Stomach (tissue), 9 donors: ENCODE results near the gene TRAF3. TPM values are rescaled to one million over a fixed set of nuclear protein-coding genes. Genes with fewer than 3 reads are reported as not detected.

Experiments
- DNase-seq, 2 donors: peaks; one replicate each; pipeline versions ENCODE4 v3.0.0 to v3.0.0-alpha.2; 2013 to 2019
- H3K27ac ChIP-seq, 5 donors: fragments of 200-600 bp in 4 of 5; sonication (generic) in 4 of 5; one replicate each; pipeline ENCODE4 v1.5.1; 2013 to 2019; ENCODE audit warnings: mild to moderate bottlenecking in 1 of 5, moderate library complexity in 1 of 5
- H3K27me3 ChIP-seq, 3 donors: fragments of 200-600 bp; sonication (generic); one replicate each; pipeline ENCODE4 v1.5.1; 2017 to 2019; ENCODE audit warnings: mixed run types in 1 of 3
- H3K36me3 ChIP-seq, 4 donors: fragments of 200-600 bp; sonication (generic); 1 replicate in 3 of 4; 2 replicates in 1 of 4; pipeline ENCODE4 v1.5.1; 2016 to 2019
- H3K4me1 ChIP-seq, 4 donors: fragments of 200-600 bp; sonication (generic); one replicate each; pipeline ENCODE4 v1.5.1; 2016 to 2019
- H3K4me3 ChIP-seq, 4 donors: fragments of 200-600 bp; sonication (generic) in 3 of 4; one replicate each; pipeline ENCODE4 v1.5.1; 2016 to 2019; ENCODE audit warnings: mild to moderate bottlenecking in 1 of 4
- H3K9me3 ChIP-seq, 4 donors: fragments of 200-600 bp; sonication (generic); one replicate each; pipeline ENCODE4 v1.5.1; 2016 to 2019
- CTCF ChIP-seq, 7 experiments: fragments of 450-650 bp in 4 of 7; fragments of 200-600 bp in 3 of 7; sonication (generic) in 3 of 7; IDR thresholded peaks; one replicate each; pipeline ENCODE4 v1.5.1; 2016 to 2019; ENCODE audit warnings: antibody characterized with exemption in 7 of 7, control low read depth in 2 of 7, mild to moderate bottlenecking in 1 of 7
- EP300 ChIP-seq: sonication (generic); formaldehyde crosslinking; IDR thresholded peaks from one replicate; pipeline ENCODE4 v1.6.1; 2017; ENCODE audit warnings: antibody characterized with exemption
- POLR2A ChIP-seq, 4 donors: fragments of 450-650 bp; IDR thresholded peaks; one replicate each; pipeline ENCODE4 v1.6.1; 2016; ENCODE audit warnings: antibody characterized with exemption in 4 of 4, control low read depth in 2 of 4, mild to moderate bottlenecking in 1 of 4, moderate library complexity in 1 of 4
- POLR2AphosphoS5 ChIP-seq, 3 donors: sonication (generic); formaldehyde crosslinking; IDR thresholded peaks; one replicate each; pipeline ENCODE4 v1.6.1; 2016; ENCODE audit warnings: antibody characterized with exemption in 3 of 3
- WGBS, 5 donors: extraction: QIAGEN DNeasy Blood & Tissue Kit in 3 of 5; methylation state at CpG; one replicate each; pipeline versions ENCODE4 v1.1.5 to v1.1.7; 2013 to 2018; 5-methylcytosine and 5-hydroxymethylcytosine counted together
- intact Hi-C: fragments of 100-400 bp; cut with DNase I; formaldehyde crosslinking; loops from one replicate; pipeline ENCODE4 v1.15.1; 2023; ENCODE audit warnings: low total_unique reads
- polyA plus RNA-seq, 3 donors: library from polyadenylated mRNA; stranded (reverse); fragments of 200-250 nt; gene quantifications; one replicate each; pipeline ENCODE4 v1.2.3, GENCODE V29; 2013
- total RNA-seq, 5 donors: library from RNA; depleted of rRNA; stranded (reverse); fragments of >200 nt; gene quantifications; one replicate each; pipeline versions ENCODE4 v1.1.0 to v1.2.3, GENCODE V29; 2014 to 2016
- donor health status: healthy with polysubstance abuse.
- donor health status: Bipolar disorder and iron deficiency.
- donor health status: healthy.

The TRAF3 gene
- total and polyA plus RNA-seq, 8 donors, result 3.5 to 30.1 (median 6.3) TPM

GRCh38 chr14:102910442-102910841, 133.2 kb downstream of the TRAF3 start:
- 86 to 93% (median 91%) methylated on average over 21 of the region's 21 CpGs for WGBS, 5 donors
- DNase-seq, result no peak
- no peaks in the 10 kb centered on the region for H3K4me1 ChIP-seq
- no peak overlapping the region for H3K4me3 ChIP-seq
- TF ChIP-seq POLR2AphosphoS5 (IDR thresholded peaks at IDR 0.05) (no peak), POLR2A (IDR thresholded peaks at IDR 0.05) (no peak), EP300 (no peak), CTCF (IDR thresholded peaks at IDR 0.05) (no peak)
- H3K36me3 ChIP-seq, result peaks cover 4 to 41% (median 27%) of the 10 kb centered on the region in 4 donors
- no peaks in the 10 kb centered on the region for H3K27me3 ChIP-seq
- intact Hi-C loops, result loop anchor here (10.0 kb wide), 1 partner anchor 136 kb away; the partner anchor contains the start of gene TRAF3
- no peaks in the 10 kb centered on the region for H3K9me3 ChIP-seq
- no peak overlapping the region for H3K27ac ChIP-seq

- H3K27me3 ChIP-seq, result no peaks in the 10 kb centered on the region
- H3K27ac ChIP-seq, result no peak overlapping the region
- no peak for DNase-seq
- H3K9me3 ChIP-seq, result no peaks in the 10 kb centered on the region
- WGBS, 5 donors, result 79 to 88% (median 85%) methylated on average over 19 of the region's 19 CpGs
- no peaks in the 10 kb centered on the region for H3K4me1 ChIP-seq
- TF ChIP-seq POLR2AphosphoS5 (IDR thresholded peaks at IDR 0.05), result no peak
- no peak for TF ChIP-seq POLR2A (IDR thresholded peaks at IDR 0.05)
- no peak for TF ChIP-seq CTCF (IDR thresholded peaks at IDR 0.05)
- TF ChIP-seq EP300, result no peak
- no peak overlapping the region for H3K4me3 ChIP-seq
- peaks cover 0 to 31% (median 19%) of the 10 kb centered on the region in 4 donors for H3K36me3 ChIP-seq
- intact Hi-C loops, result loop anchor here (10.0 kb wide), 1 partner anchor 137 kb away; the partner anchor contains the start of gene TRAF3
These were observed 134.3 kb downstream of the TRAF3 start for GRCh38 chr14:102911541-102911951.

GRCh38 chr14:102911991-102912761, 134.9 kb downstream of the TRAF3 start:
- TF ChIP-seq POLR2AphosphoS5 (IDR thresholded peaks at IDR 0.05), result no peak
- TF ChIP-seq CTCF (IDR thresholded peaks at IDR 0.05), result no peak
- no peak for TF ChIP-seq EP300
- Histone ChIP-seq H3K4me1 (no peaks in the 10 kb centered on the region), H3K9me3 (no peaks in the 10 kb centered on the region), H3K27ac (no peak overlapping the region), H3K4me3 (no peak overlapping the region), H3K27me3 (no peaks in the 10 kb centered on the region), H3K36me3 (peaks cover 0 to 25% (median 12%) of the 10 kb centered on the region in 4 donors)
- no peak for DNase-seq
- intact Hi-C loops, result loop anchor here (10.0 kb wide), 1 partner anchor 137 kb away; the partner anchor contains the start of gene TRAF3
- WGBS, 5 donors, result 93 to 97% (median 94%) methylated on average over 16 to 21 of the region's 21 CpGs

GRCh38 chr14:102913341-102914211, 136.3 kb downstream of the TRAF3 start:
- 87 to 93% (median 91%) methylated on average over 19 to 28 of the region's 28 CpGs for WGBS, 5 donors
- intact Hi-C loops, result loop anchor here (10.0 kb wide), 1 partner anchor 139 kb away; the partner anchor contains the start of gene TRAF3
- no peak for DNase-seq

More at GRCh38 chr14:102913341-102914211, 136.3 kb downstream of the TRAF3 start:
- Histone ChIP-seq H3K4me1 (no peaks in the 10 kb centered on the region), H3K27ac (no peak overlapping the region), H3K36me3 (peaks cover 0 to 11% (median 4%) of the 10 kb centered on the region in 4 donors), H3K4me3 (no peak overlapping the region), H3K9me3 (no peaks in the 10 kb centered on the region), H3K27me3 (no peaks in the 10 kb centered on the region)
- TF ChIP-seq POLR2A (IDR thresholded peaks at IDR 0.05), result no peak
- no peak for TF ChIP-seq POLR2AphosphoS5 (IDR thresholded peaks at IDR 0.05)
- TF ChIP-seq EP300, result no peak
- TF ChIP-seq CTCF (IDR thresholded peaks at IDR 0.05), result no peak
